ENCODE data around the gene FOXL3.
"Not testable (repeated sequence)": the region's sequence is repeated elsewhere in the genome, so short reads cannot be mapped to it uniquely, and the experiment has no call there.

Gene FOXL3

DNA sequence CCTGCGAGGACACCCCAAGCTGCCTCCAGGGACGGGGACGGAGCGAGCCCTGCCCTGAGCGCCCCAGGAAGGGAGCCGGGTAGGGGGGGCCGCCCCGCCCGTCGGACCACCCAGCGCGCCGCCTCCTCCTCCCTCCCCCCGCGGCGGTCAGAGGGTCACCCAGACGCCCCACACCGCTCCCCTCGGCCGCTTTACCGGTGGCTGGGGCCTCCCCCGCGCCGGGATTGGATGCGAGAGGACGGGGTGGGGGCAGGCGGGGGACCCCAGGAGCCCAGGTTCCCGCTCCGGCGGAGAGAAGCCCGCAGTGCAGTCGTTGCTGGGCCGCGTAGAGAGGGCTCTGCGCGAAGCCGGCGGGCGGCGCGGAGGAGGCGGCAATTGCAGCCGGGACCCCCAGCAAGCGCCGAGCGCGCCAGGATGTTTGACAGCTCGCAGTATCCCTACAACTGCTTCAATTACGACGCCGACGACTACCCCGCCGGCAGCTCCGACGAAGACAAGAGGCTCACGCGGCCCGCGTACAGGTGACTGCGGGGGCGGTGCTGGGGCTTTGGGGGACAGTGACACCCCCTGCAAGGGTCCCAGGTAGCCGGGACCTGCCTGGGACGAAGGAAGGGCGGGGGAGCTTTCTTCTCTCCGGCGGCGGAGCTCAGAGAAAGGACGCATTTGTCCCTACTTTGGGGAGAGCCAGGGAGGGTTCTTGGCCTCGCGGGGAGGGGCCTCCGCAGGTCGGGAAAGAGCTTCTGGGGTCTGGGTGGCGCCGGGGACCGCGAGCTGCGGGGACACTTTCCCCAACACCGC, at the start of gene FOXL3:
FOXL3 (plus strand) TSS at position 415 of the 798 bp plus-strand sequence; CDS start at position 415, 0 bp downstream.
- no peak for DNase-seq (ENCODE audit: low read depth)
- H3K4me3 ChIP-seq (ENCODE audit: low read length) = no peak within 1 kb of the TSS
- TF ChIP-seq, protein P1, sequence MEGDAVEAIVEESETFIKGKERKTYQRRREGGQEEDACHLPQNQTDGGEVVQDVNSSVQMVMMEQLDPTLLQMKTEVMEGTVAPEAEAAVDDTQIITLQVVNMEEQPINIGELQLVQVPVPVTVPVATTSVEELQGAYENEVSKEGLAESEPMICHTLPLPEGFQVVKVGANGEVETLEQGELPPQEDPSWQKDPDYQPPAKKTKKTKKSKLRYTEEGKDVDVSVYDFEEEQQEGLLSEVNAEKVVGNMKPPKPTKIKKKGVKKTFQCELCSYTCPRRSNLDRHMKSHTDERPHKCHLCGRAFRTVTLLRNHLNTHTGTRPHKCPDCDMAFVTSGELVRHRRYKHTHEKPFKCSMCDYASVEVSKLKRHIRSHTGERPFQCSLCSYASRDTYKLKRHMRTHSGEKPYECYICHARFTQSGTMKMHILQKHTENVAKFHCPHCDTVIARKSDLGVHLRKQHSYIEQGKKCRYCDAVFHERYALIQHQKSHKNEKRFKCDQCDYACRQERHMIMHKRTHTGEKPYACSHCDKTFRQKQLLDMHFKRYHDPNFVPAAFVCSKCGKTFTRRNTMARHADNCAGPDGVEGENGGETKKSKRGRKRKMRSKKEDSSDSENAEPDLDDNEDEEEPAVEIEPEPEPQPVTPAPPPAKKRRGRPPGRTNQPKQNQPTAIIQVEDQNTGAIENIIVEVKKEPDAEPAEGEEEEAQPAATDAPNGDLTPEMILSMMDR (conservative IDR thresholded peaks at IDR 0.05; ENCODE audit: low read length) = no peak

DNA sequence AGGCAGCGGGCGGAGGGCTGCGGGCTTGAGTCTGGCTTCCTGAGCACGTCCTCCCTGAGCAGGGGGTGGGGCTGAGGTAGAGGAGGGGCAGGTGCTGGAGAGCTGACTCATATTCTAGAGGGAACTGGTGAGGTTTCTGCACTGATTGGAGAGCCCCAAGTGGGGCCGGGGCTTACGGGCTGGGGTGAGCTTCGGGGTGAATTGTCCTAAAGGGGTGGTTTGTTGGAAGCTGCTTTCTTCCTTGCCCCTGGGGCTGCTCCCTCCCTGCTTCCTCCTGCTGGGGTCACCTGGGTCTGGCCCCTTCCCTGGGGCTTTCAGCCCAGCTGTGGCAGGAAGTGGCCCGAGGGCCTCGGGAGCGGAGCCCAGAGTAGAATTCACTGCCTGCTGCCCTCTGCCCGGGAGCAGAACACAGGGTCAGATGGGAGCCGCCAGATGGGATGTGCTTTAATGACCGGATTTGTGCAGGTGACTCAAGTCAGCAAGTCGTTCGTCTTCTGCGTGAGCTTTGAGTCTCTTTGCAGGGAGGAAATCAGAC, 49.0 kb upstream of the FOXL3 start:
- TF ChIP-seq, protein P1 (conservative IDR thresholded peaks at IDR 0.05; ENCODE audit: low read length) = no peak
- H3K4me3 ChIP-seq (ENCODE audit: low read length) = no peak overlapping the region
- no peak for DNase-seq (ENCODE audit: low read depth)

DNA sequence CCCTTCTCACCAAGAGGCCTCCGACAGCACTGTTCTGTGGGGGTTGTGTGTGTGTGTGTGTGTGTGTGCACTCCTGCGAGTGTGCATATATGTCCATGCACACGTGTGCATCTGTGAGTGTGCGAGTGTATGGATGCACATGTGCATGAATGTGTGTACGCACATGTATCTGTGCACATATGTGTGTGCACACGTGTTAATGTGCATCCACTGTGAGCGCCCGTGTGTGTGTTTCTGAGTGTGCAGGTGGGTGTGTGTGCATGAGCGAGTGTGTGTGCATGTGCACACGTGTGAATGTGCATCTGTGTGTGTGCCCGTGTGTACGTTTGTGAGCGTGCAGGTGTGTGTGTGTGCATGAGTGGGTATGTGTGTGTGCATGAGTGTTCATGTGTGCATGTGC, 48.5 kb upstream of the FOXL3 start:
- TF ChIP-seq, protein P1 (conservative IDR thresholded peaks at IDR 0.05; ENCODE audit: low read length) = no peak
- DNase-seq (ENCODE audit: low read depth) = no peak
- no peak overlapping the region for H3K4me3 ChIP-seq (ENCODE audit: low read length)

DNA sequence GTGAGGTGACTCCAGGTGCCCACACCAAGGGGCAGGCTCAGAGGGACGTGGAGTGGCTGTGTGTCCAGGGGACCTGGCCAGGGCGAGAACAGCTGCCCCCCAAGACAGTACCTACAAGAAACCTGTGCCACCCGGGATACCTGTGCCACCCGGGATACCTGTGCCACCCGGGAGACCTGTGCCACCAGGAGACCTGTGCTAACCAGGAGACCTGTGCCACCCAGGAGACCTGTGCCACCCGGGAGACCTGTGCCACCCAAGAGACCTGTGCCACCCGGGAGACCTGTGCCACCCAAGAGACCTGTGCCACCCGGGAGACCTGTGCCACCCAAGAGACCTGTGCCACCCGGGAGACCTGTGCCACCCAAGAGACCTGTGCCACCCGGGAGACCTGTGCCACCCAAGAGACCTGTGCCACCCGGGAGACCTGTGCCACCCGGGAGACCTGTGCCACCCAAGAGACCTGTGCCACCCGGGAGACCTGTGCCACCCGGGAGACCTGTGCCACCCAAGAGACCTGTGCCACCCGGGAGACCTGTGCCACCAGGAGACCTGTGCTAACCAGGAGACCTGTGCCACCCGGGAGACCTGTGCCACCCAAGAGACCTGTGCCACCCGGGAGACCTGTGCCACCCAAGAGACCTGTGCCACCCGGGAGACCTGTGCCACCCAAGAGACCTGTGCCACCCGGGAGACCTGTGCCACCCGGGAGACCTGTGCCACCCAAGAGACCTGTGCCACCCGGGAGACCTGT, 47.0 kb upstream of the FOXL3 start:
- H3K4me3 ChIP-seq (ENCODE audit: low read length); DNase-seq (ENCODE audit: low read depth): not testable (repeated sequence)

DNA sequence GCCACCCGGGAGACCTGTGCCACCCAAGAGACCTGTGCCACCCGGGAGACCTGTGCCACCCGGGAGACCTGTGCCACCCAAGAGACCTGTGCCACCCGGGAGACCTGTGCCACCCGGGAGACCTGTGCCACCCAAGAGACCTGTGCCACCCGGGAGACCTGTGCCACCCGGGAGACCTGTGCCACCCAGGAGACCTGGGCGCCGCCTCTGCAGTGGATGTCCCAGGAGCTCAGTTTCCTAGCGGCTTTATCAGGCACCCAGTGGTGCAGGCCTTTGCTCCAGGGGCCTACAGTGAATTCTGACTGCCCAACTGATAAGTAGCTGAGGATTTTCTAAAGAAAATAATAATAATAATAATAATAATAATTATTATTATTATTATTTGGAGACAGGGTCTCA, 46.4 kb upstream of the FOXL3 start:
- not testable (repeated sequence) for H3K4me3 ChIP-seq (ENCODE audit: low read length)

DNA sequence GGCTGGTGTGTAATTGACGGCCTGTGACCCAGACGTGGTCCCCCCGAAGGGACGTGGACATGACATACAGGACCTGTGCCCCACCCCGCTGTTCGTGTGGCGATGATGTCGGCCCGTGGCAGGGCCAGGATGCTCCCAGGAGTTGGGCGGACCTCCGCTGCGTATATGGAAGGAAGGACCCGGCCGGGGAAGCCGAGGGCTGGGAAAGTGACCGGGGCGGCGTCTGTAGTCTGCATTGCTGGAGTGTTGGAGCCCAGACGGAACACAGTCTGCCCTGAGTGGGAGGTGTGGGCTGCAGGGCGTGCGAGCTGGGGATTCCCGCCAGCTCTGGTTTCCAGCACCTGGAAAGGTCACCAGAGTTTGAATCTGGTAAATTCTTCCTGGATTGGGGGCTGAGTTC, 45.0 kb upstream of the FOXL3 start:
- TF ChIP-seq, protein P1 (conservative IDR thresholded peaks at IDR 0.05; ENCODE audit: low read length) = no peak
- no peak for DNase-seq (ENCODE audit: low read depth)
- H3K4me3 ChIP-seq (ENCODE audit: low read length) = no peak overlapping the region

More for the DNA sequence above, 46.4 kb upstream of the FOXL3 start:
- not testable (repeated sequence) for DNase-seq (ENCODE audit: low read depth)

DNA sequence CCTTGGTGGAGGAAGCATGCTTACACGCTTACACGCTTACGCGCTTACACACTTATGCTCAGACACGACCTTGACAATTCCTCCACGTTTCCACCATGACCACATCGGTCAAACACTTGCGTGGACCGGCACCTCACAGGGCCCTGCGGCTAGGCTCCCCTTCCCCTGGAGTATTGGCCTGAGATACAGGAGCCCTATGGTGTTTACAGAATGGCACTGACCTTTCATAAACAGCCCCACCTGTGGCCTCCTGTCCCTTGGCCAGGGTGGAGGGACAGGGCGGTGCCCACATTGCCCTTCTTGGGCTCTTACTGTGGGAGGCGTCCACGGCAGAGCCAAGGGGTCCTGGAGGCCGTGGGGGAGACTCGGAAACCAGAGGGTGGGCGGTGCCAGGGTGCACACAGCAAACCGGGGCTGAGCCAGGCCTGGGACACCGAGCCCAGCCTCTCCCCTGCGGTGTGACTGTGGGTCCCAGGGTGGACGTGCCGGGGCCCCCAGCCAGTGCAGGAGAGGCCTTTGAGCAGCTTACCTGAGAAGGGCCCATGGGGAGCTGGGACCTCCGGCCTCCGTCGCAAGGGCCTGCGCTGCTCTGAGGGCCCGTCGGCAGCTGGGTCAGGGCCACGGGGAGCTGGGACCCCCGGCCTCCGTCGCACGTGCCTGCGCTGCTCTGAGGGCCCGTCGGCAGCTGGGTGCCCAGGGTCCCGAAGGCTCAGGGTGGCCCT, 44.2 kb upstream of the FOXL3 start:
- DNase-seq (ENCODE audit: low read depth) = no peak
- TF ChIP-seq, protein P1 (conservative IDR thresholded peaks at IDR 0.05; ENCODE audit: low read length) = no peak

More for the DNA sequence above, 44.2 kb upstream of the FOXL3 start:
- H3K4me3 ChIP-seq (ENCODE audit: low read length) = no peak overlapping the region
